Natural killer cell (primary cell): ENCODE results near the gene CHRNE. TPM values are rescaled to one million over a fixed set of nuclear protein-coding genes. Genes with fewer than 3 reads are reported as not detected.

Source experiments
- ATAC-seq, 3 donors: fragments of 150-1000 bp in 2 of 3; fragments of 200-7000 bp in 1 of 3; cut with Tn5 transposase; 1 replicate in 1 of 3; 2 replicates in 2 of 3; pipeline ENCODE4 v1.10.0; 2021; ENCODE audit warnings: mild to moderate bottlenecking in 2 of 3, moderate library complexity in 2 of 3
- DNase-seq, 2 donors: peaks; one replicate each; pipeline versions ENCODE4 v3.0.0 to v3.0.0-alpha.2; 2013 to 2021; ENCODE audit warnings: mixed read lengths in 1 of 2
- H3K27ac ChIP-seq: one replicate; pipeline ENCODE4 v1.5.1; 2013; ENCODE audit warnings: mild to moderate bottlenecking, low read length
- H3K27me3 ChIP-seq: one replicate; pipeline ENCODE4 v1.6.1; 2013; ENCODE audit warnings: low read length; ENCODE audit not compliant: control insufficient read depth, insufficient read depth
- H3K36me3 ChIP-seq: one replicate; pipeline ENCODE4 v1.6.1; 2013; ENCODE audit warnings: low read length; ENCODE audit not compliant: control insufficient read depth, insufficient read depth
- H3K4me1 ChIP-seq: one replicate; pipeline ENCODE4 v1.6.1; 2013; ENCODE audit warnings: low read length; ENCODE audit not compliant: control insufficient read depth, insufficient read depth
- H3K4me3 ChIP-seq: one replicate; pipeline ENCODE4 v1.5.1; 2013; ENCODE audit warnings: low read length
- H3K9me3 ChIP-seq: one replicate; pipeline ENCODE4 v1.6.1; 2013; ENCODE audit warnings: low read length; ENCODE audit not compliant: control insufficient read depth, insufficient read depth
- H3K27ac Mint-ChIP-seq, 2 donors: one replicate each; pipeline ENCODE4 v1.8.0; 2022; ENCODE audit warnings: mild to moderate bottlenecking in 2 of 2, mixed read lengths in 2 of 2, moderate library complexity in 1 of 2
- H3K27me3 Mint-ChIP-seq, 2 donors: one replicate each; pipeline ENCODE4 v1.8.0; 2022; ENCODE audit warnings: low read depth in 2 of 2, mixed read lengths in 2 of 2
- H3K36me3 Mint-ChIP-seq: one replicate; pipeline ENCODE4 v1.8.0; 2022; ENCODE audit warnings: mixed read lengths
- H3K4me1 Mint-ChIP-seq, 2 donors: one replicate each; pipeline ENCODE4 v1.8.0; 2022; ENCODE audit warnings: mixed read lengths in 2 of 2
- H3K4me3 Mint-ChIP-seq: one replicate; pipeline ENCODE4 v1.8.0; 2022; ENCODE audit warnings: mild to moderate bottlenecking, moderate library complexity, mixed read lengths
- H3K9me3 Mint-ChIP-seq, 2 donors: one replicate each; pipeline ENCODE4 v1.8.0; 2022; ENCODE audit warnings: mixed read lengths in 2 of 2
- CTCF ChIP-seq: fragments of 200-600 bp; IDR thresholded peaks from one replicate; pipeline ENCODE4 v1.8.0; 2022; ENCODE audit warnings: antibody characterized with exemption
- WGBS: methylation state at CpG from one replicate; pipeline ENCODE4 v1.1.7; 2013; ENCODE audit warnings: missing lambda C conversion rate; ENCODE audit not compliant: insufficient coverage; 5-methylcytosine and 5-hydroxymethylcytosine counted together
- intact Hi-C: fragments of 100-400 bp; cut with micrococcal nuclease; formaldehyde crosslinking; loops from one replicate; pipeline ENCODE4 v1.14.2; 2022
- total RNA-seq, 4 donors: library from RNA; stranded (reverse); fragments of 120-200 nt in 1 of 4; gene quantifications; one replicate each; pipeline versions ENCODE4 v1.2.3 to v1.2.4, GENCODE V29; 2013 to 2022

Gene CHRNE
- total RNA-seq, 3 donors from 2014 or later (not counting 1 experiment from before 2014, with no cell fraction given): 11.8 to 17.9 (median 11.8) TPM

GRCh38 chr17:4881761-4882555, 20.9 kb downstream of the CHRNE start:
- ATAC-seq: peak; percentile 47 to 79 (median 78)
- 53% methylated on average over 9 of the region's 9 CpGs for WGBS
- peaks cover 0 to 13% of the 10 kb centered on the region in 2 donors for H3K4me1 Mint-ChIP-seq
- peak; percentile 41 to 81 for DNase-seq
- no peak overlapping the region for H3K4me3 Mint-ChIP-seq
- no peaks in the 10 kb centered on the region for H3K9me3 Mint-ChIP-seq
- H3K36me3 ChIP-seq: peaks cover 37% of the 10 kb centered on the region
- H3K9me3 ChIP-seq: no peaks in the 10 kb centered on the region
- TF ChIP-seq CTCF: peak; percentile 65
- H3K4me3 ChIP-seq: no peak overlapping the region
- no peak overlapping the region for H3K27ac Mint-ChIP-seq
- H3K27me3 ChIP-seq: no peaks in the 10 kb centered on the region
- no peaks in the 10 kb centered on the region for H3K27me3 Mint-ChIP-seq
- H3K27ac ChIP-seq: no peak overlapping the region
- intact Hi-C loops: no loop called here
- no peaks in the 10 kb centered on the region for H3K4me1 ChIP-seq
- H3K36me3 Mint-ChIP-seq: no peaks in the 10 kb centered on the region

GRCh38 chr17:4880857-4881256, 22.0 kb downstream of the CHRNE start:
- Histone ChIP-seq H3K36me3 (peaks cover 26% of the 10 kb centered on the region), H3K27ac (no peak overlapping the region), H3K9me3 (no peaks in the 10 kb centered on the region), H3K27me3 (no peaks in the 10 kb centered on the region), H3K4me1 (no peaks in the 10 kb centered on the region), H3K4me3 (no peak overlapping the region)
- no peak overlapping the region for H3K4me3 Mint-ChIP-seq
- no peaks in the 10 kb centered on the region for H3K36me3 Mint-ChIP-seq
- peaks cover 0 to 13% of the 10 kb centered on the region in 2 donors for H3K4me1 Mint-ChIP-seq
- no peak for TF ChIP-seq CTCF
- no peaks in the 10 kb centered on the region for H3K27me3 Mint-ChIP-seq
- 96% methylated on average over 15 of the region's 15 CpGs for WGBS
- H3K27ac Mint-ChIP-seq: no peak overlapping the region
- no peak for DNase-seq
- no peak for ATAC-seq
- no peaks in the 10 kb centered on the region for H3K9me3 Mint-ChIP-seq
- intact Hi-C loops: no loop called here

GRCh38 chr17:4879601-4880000, 23.3 kb downstream of the CHRNE start:
- no peak for ATAC-seq
- no peaks in the 10 kb centered on the region for H3K9me3 ChIP-seq
- 87% methylated on average over 3 of the region's 4 CpGs for WGBS
- no peaks in the 10 kb centered on the region for H3K27me3 ChIP-seq
- peak overlapping the region in 1 of 2 donors; percentile 59 for H3K27ac Mint-ChIP-seq
- no peaks in the 10 kb centered on the region for H3K9me3 Mint-ChIP-seq
- TF ChIP-seq CTCF: no peak
- H3K27ac ChIP-seq: no peak overlapping the region
- H3K4me1 ChIP-seq: no peaks in the 10 kb centered on the region
- peaks cover 15% of the 10 kb centered on the region for H3K36me3 ChIP-seq
- no peaks in the 10 kb centered on the region for H3K36me3 Mint-ChIP-seq
- no peaks in the 10 kb centered on the region for H3K27me3 Mint-ChIP-seq
- no peak overlapping the region for H3K4me3 Mint-ChIP-seq
- intact Hi-C loops: no loop called here
- DNase-seq: no peak
- H3K4me1 Mint-ChIP-seq: peaks cover 0 to 13% of the 10 kb centered on the region in 2 donors
- no peak overlapping the region for H3K4me3 ChIP-seq
